H9 (cell line): ENCODE measurements around the gene BOLA3. TPM values are rescaled to one million over a fixed set of nuclear protein-coding genes. Genes with fewer than 3 reads are reported as not detected.
A peak's percentile ranks its signal among the peaks of the same experiment; 100 is the strongest.

Source experiments
- DNase-seq: peaks from one replicate; pipeline ENCODE4 v3.0.0-alpha.2; 2017
- H2AFZ ChIP-seq: one replicate; pipeline ENCODE4 v1.6.1; 2013; ENCODE audit warnings: mild to moderate bottlenecking, low read length, control low read depth, moderate library complexity
- H2AK5ac ChIP-seq: 2 replicates; pipeline ENCODE4 v1.6.1; 2013; ENCODE audit warnings: low read length, control low read depth, mixed read lengths; ENCODE audit not compliant: insufficient read length
- H2BK120ac ChIP-seq: one replicate; pipeline ENCODE4 v1.6.1; 2013; ENCODE audit warnings: low read depth, mild to moderate bottlenecking, low read length, control low read depth, inconsistent platforms; ENCODE audit not compliant: poor library complexity, severe bottlenecking
- H2BK12ac ChIP-seq: 2 replicates; pipeline ENCODE4 v1.6.1; 2013; ENCODE audit warnings: low read length, control low read depth, mixed read lengths, low read depth; ENCODE audit not compliant: insufficient read length
- H2BK15ac ChIP-seq: 2 replicates; pipeline ENCODE4 v1.6.1; 2013; ENCODE audit warnings: low read depth, low read length, control low read depth
- H2BK20ac ChIP-seq: one replicate; pipeline ENCODE4 v1.6.1; 2013; ENCODE audit warnings: low read depth, mild to moderate bottlenecking, low read length, control low read depth, inconsistent platforms; ENCODE audit not compliant: poor library complexity, severe bottlenecking
- H2BK5ac ChIP-seq: 2 replicates; pipeline ENCODE4 v1.6.1; 2013; ENCODE audit warnings: low read length, control low read depth, mixed read lengths; ENCODE audit not compliant: insufficient read length
- H3K14ac ChIP-seq: 2 replicates; pipeline ENCODE4 v1.6.1; 2013; ENCODE audit warnings: low read length, control low read depth; ENCODE audit not compliant: insufficient read depth
- H3K18ac ChIP-seq: 2 replicates; pipeline ENCODE4 v1.6.1; 2013; ENCODE audit warnings: low read depth, mild to moderate bottlenecking, mixed read lengths, low read length, control low read depth; ENCODE audit not compliant: insufficient read length
- H3K23ac ChIP-seq: 2 replicates; pipeline ENCODE4 v1.6.1; 2013; ENCODE audit warnings: low read length, control low read depth, mixed read lengths, low read depth; ENCODE audit not compliant: insufficient read length
- H3K23me2 ChIP-seq: 2 replicates; pipeline ENCODE4 v1.6.1; 2013; ENCODE audit warnings: low read depth, mild to moderate bottlenecking, mixed read lengths, low read length, control low read depth; ENCODE audit not compliant: insufficient read length, poor library complexity, severe bottlenecking
- H3K27ac ChIP-seq: 2 replicates; pipeline ENCODE4 v1.5.1; 2013; ENCODE audit warnings: low read length, control low read depth, mixed read lengths, low read depth; ENCODE audit not compliant: insufficient read length
- H3K27me3 ChIP-seq: 2 replicates; pipeline ENCODE4 v1.6.1; 2013; ENCODE audit warnings: low read length, control low read depth, inconsistent platforms; ENCODE audit not compliant: insufficient read depth
- H3K4ac ChIP-seq: 2 replicates; pipeline ENCODE4 v1.6.1; 2013; ENCODE audit warnings: low read depth, mild to moderate bottlenecking, control low read depth, inconsistent platforms, low read length, moderate library complexity
- H3K4me1 ChIP-seq: 2 replicates; pipeline ENCODE4 v1.6.1; 2013; ENCODE audit warnings: low read length, control low read depth, inconsistent platforms; ENCODE audit not compliant: insufficient read depth
- H3K4me2 ChIP-seq: 2 replicates; pipeline ENCODE4 v1.6.1; 2013; ENCODE audit warnings: low read length, control low read depth, mixed read lengths; ENCODE audit not compliant: insufficient read length, insufficient read depth
- H3K56ac ChIP-seq: 2 replicates; pipeline ENCODE4 v1.6.1; 2013; ENCODE audit warnings: low read depth, mild to moderate bottlenecking, mixed read lengths, low read length, control low read depth; ENCODE audit not compliant: insufficient read length
- H3K79me1 ChIP-seq: 2 replicates; pipeline ENCODE4 v1.6.1; 2013; ENCODE audit warnings: low read depth, mild to moderate bottlenecking, moderate library complexity, low read length, control low read depth, inconsistent platforms; ENCODE audit not compliant: insufficient read depth, poor library complexity, severe bottlenecking
- H3K79me2 ChIP-seq: 2 replicates; pipeline ENCODE4 v1.6.1; 2013; ENCODE audit warnings: low read length, control low read depth, inconsistent platforms; ENCODE audit not compliant: insufficient read depth
- H3K9ac ChIP-seq: 2 replicates; pipeline ENCODE4 v1.6.1; 2013; ENCODE audit warnings: low read length, control low read depth, mixed read lengths; ENCODE audit not compliant: insufficient read length; ENCODE audit errors: extremely low read depth
- H3K9me3 ChIP-seq: one replicate; pipeline ENCODE4 v1.6.1; 2013; ENCODE audit warnings: low read depth, low read length, inconsistent platforms; ENCODE audit not compliant: control insufficient read depth
- H3T11ph ChIP-seq: one replicate; pipeline ENCODE4 v1.6.1; 2013; ENCODE audit warnings: mild to moderate bottlenecking, low read length, control low read depth, inconsistent platforms
- H4K20me1 ChIP-seq: one replicate; pipeline ENCODE4 v1.6.1; 2013; ENCODE audit not compliant: control insufficient read depth, insufficient read length, insufficient read depth
- H4K5ac ChIP-seq: 2 replicates; pipeline ENCODE4 v1.6.1; 2013; ENCODE audit warnings: low read depth, mild to moderate bottlenecking, mixed read lengths, low read length, control low read depth; ENCODE audit not compliant: insufficient read length
- H4K8ac ChIP-seq: replicated peaks from 2 replicates; pipeline ENCODE4 v1.6.1; 2013; ENCODE audit warnings: low read length, control low read depth, mixed read lengths, low read depth; ENCODE audit not compliant: insufficient read length
- H4K91ac ChIP-seq: 2 replicates; pipeline ENCODE4 v1.6.1; 2013; ENCODE audit warnings: low read depth, mild to moderate bottlenecking, moderate library complexity, mixed read lengths, low read length, control low read depth; ENCODE audit not compliant: insufficient read length
- H3K27ac Mint-ChIP-seq, 3 experiments: 2 replicates in 2 of 3; 3 replicates in 1 of 3; pipeline ENCODE4 v1.8.0; 2020 to 2021; ENCODE audit warnings: mixed read lengths in 3 of 3, mild to moderate bottlenecking in 1 of 3, moderate library complexity in 1 of 3
- H3K27me3 Mint-ChIP-seq: 2 replicates; pipeline ENCODE4 v1.8.0; 2021; ENCODE audit warnings: low read depth, mild to moderate bottlenecking, moderate library complexity, mixed read lengths
- H3K36me3 Mint-ChIP-seq, 3 experiments: 2 replicates in 2 of 3; 3 replicates in 1 of 3; pipeline ENCODE4 v1.8.0; 2020 to 2021; ENCODE audit warnings: low read depth in 3 of 3, mixed read lengths in 3 of 3; ENCODE audit not compliant: insufficient read depth in 1 of 3
- H3K4me1 Mint-ChIP-seq, 2 experiments: 2 replicates each; pipeline ENCODE4 v1.8.0; 2020; ENCODE audit warnings: mixed read lengths in 2 of 2
- H3K4me3 Mint-ChIP-seq, 2 experiments: 2 replicates in 1 of 2; 3 replicates in 1 of 2; pipeline ENCODE4 v1.8.0; 2020 to 2021; ENCODE audit warnings: mild to moderate bottlenecking in 2 of 2, mixed read lengths in 2 of 2, moderate library complexity in 1 of 2
- H3K9me3 Mint-ChIP-seq, 2 experiments: 2 replicates in 1 of 2; 3 replicates in 1 of 2; pipeline ENCODE4 v1.8.0; 2020; ENCODE audit warnings: mild to moderate bottlenecking in 2 of 2, mixed read lengths in 2 of 2, moderate library complexity in 1 of 2
- WGBS: extraction: QIAGEN DNeasy Blood & Tissue Kit; methylation state at CpG from one replicate; pipeline ENCODE4 v1.1.7; 2013; ENCODE audit warnings: missing lambda C conversion rate, low lambda C conversion rate, mixed read lengths; ENCODE audit not compliant: insufficient read length; ENCODE audit errors: extremely low coverage; 5-methylcytosine and 5-hydroxymethylcytosine counted together
- total RNA-seq: library from RNA; stranded (reverse); gene quantifications from 2 replicates; pipeline ENCODE4 v1.2.1, GENCODE V29; 2021
- TF ChIP-seq, protein P1 (sequence below): fragments of 200-600 bp; sonication (generic); conservative IDR thresholded peaks from 3 replicates; pipeline ENCODE4 v1.8.0; 2021; ENCODE audit warnings: antibody characterized with exemption, mild to moderate bottlenecking

The BOLA3 gene
- total RNA-seq, 1 experiment from 2014 or later, result 45.0 TPM

DNA sequence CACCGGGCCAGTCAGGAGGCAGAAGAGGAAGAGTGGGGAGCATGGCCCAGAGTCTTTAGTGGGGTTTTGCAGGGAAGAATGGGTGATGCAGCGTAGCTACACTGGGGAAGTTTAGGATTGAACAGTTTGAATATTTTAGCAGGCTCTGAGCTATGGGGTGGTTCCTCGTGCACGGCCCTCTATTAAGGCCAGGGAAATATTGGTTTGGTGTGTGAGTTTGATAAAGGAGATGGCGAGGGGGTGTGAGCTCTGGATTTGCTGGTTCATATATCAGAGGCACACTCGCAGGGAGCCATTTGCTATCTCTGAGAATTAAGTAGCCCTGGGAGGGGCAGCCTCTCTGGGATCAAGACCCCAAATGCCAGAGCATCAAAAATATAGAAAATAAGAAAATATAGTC lies 50.1 kb downstream of the BOLA3 start:
- Histone ChIP-seq H3K4me2 (no peak overlapping the region), H2AK5ac (no peak overlapping the region), H2BK5ac (no peak overlapping the region), H4K20me1 (no peaks in the 10 kb centered on the region), H3K14ac (no peak overlapping the region), H3T11ph (no peak overlapping the region), H2BK12ac (no peak overlapping the region), H2BK120ac (no peak overlapping the region), H2BK15ac (no peak overlapping the region), H3K9me3 (no peaks in the 10 kb centered on the region), H3K79me2 (no peaks in the 10 kb centered on the region), H3K27me3 (no peaks in the 10 kb centered on the region), H3K27ac (no peak overlapping the region), H2BK20ac (no peak overlapping the region), H3K4me1 (no peaks in the 10 kb centered on the region), H4K8ac (no peak overlapping the region), H3K18ac (no peak overlapping the region), H3K23me2 (no peaks in the 10 kb centered on the region), H3K4ac (no peak overlapping the region), H3K23ac (no peak overlapping the region), H3K56ac (no peak overlapping the region), H3K9ac (no peak overlapping the region), H3K79me1 (no peaks in the 10 kb centered on the region), H4K91ac (no peak overlapping the region), H4K5ac (no peak overlapping the region), H2AFZ (no peak overlapping the region)
- no peak overlapping the region for H3K4me3 Mint-ChIP-seq
- H3K27ac Mint-ChIP-seq, result peak overlapping the region in 1 of 3 experiments; percentile 58; a peak in 2 of 7 replicates
- no peaks in the 10 kb centered on the region; a peak in 1 of 5 replicates for H3K9me3 Mint-ChIP-seq
- no peaks in the 10 kb centered on the region for H3K27me3 Mint-ChIP-seq
- peaks cover 27 to 55% (median 47%) of the 10 kb centered on the region in 3 experiments; a peak in 6 of 7 replicates for H3K36me3 Mint-ChIP-seq
- no CpG with 5 or more reads among the region's 6 CpGs for WGBS
- DNase-seq, result no peak
- peaks cover 7 to 10% of the 10 kb centered on the region in 2 experiments for H3K4me1 Mint-ChIP-seq
- TF ChIP-seq, protein P1, sequence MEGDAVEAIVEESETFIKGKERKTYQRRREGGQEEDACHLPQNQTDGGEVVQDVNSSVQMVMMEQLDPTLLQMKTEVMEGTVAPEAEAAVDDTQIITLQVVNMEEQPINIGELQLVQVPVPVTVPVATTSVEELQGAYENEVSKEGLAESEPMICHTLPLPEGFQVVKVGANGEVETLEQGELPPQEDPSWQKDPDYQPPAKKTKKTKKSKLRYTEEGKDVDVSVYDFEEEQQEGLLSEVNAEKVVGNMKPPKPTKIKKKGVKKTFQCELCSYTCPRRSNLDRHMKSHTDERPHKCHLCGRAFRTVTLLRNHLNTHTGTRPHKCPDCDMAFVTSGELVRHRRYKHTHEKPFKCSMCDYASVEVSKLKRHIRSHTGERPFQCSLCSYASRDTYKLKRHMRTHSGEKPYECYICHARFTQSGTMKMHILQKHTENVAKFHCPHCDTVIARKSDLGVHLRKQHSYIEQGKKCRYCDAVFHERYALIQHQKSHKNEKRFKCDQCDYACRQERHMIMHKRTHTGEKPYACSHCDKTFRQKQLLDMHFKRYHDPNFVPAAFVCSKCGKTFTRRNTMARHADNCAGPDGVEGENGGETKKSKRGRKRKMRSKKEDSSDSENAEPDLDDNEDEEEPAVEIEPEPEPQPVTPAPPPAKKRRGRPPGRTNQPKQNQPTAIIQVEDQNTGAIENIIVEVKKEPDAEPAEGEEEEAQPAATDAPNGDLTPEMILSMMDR, result no peak
